Stimulated activated naive B cell treated with anti-CD40 and anti-IgM and Interleukin-4, amounts not matched to agents 10 μg/mL and 1 μg/mL and 100 μg/mL, for 72 hours (primary cell): Measurements from ENCODE around the gene POLR2J.
"Not testable (repeated sequence)": the region's sequence is repeated elsewhere in the genome, so short reads cannot be mapped to it uniquely, and the experiment has no call there.

Experiments
- ATAC-seq, 2 donors: fragments of 150-1000 bp; cut with Tn5 transposase; replicated peaks; 2 replicates each; pipeline ENCODE4 v1.10.0; 2021; ENCODE audit warnings: moderate library complexity in 1 of 2
- DNase-seq: peaks from one replicate; pipeline ENCODE4 v3.0.0; 2021
- H3K27ac Mint-ChIP-seq: one replicate; pipeline ENCODE4 v1.8.0; 2022; ENCODE audit warnings: mild to moderate bottlenecking, mixed read lengths
- H3K27me3 Mint-ChIP-seq, 2 donors: one replicate each; pipeline ENCODE4 v1.8.0; 2022; ENCODE audit warnings: mixed read lengths in 2 of 2
- H3K36me3 Mint-ChIP-seq, 2 donors: one replicate each; pipeline ENCODE4 v1.8.0; 2022; ENCODE audit warnings: mixed read lengths in 2 of 2, mild to moderate bottlenecking in 1 of 2
- H3K4me1 Mint-ChIP-seq, 2 donors: one replicate each; pipeline ENCODE4 v1.8.0; 2022; ENCODE audit warnings: mixed read lengths in 2 of 2, mild to moderate bottlenecking in 1 of 2
- H3K4me3 Mint-ChIP-seq, 2 donors: one replicate each; pipeline ENCODE4 v1.8.0; 2022; ENCODE audit warnings: mild to moderate bottlenecking in 2 of 2, mixed read lengths in 2 of 2, moderate library complexity in 1 of 2
- H3K9me3 Mint-ChIP-seq, 2 donors: one replicate each; pipeline ENCODE4 v1.8.0; 2022; ENCODE audit warnings: mixed read lengths in 2 of 2, mild to moderate bottlenecking in 1 of 2

POLR2J gene

GRCh38 chr7:102463841-102464576 lies 14.7 kb downstream of the POLR2J start:
- peaks cover 33 to 53% of the 10 kb centered on the region in 2 donors for H3K4me1 Mint-ChIP-seq
- peak overlapping the region; percentile 91 for H3K27ac Mint-ChIP-seq
- H3K36me3 Mint-ChIP-seq, result peaks cover 17 to 27% of the 10 kb centered on the region in 2 donors
- H3K9me3 Mint-ChIP-seq, result no peaks in the 10 kb centered on the region
- no peaks in the 10 kb centered on the region for H3K27me3 Mint-ChIP-seq
- ATAC-seq (peak in 1 of 2 donors; percentile 3), DNase-seq (no peak)
- peak overlapping the region; percentile 93 to 94 for H3K4me3 Mint-ChIP-seq

DNA sequence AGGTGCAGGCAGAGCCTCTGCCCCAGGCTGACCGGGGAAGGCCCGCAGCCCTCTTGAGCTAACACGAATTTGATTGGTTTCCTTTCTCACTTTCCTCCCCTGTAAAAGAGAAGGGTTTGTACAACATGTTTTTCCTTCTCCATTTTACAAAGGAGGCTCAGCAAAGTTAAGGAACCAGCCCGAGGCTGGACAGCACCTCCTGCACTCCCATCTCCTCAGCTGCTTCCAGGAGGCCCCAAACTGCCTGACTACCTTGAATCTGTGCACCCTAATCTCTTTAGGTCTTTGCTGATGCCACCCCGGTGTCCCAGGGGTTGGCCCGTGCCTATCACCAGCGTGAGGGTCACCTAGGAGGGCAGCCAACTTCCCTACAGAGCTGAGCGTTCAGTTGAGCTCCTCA lies 18.3 kb downstream of the POLR2J start:
- Mint-ChIP-seq H3K9me3 (no peaks in the 10 kb centered on the region), H3K4me1 (peaks cover 22 to 37% of the 10 kb centered on the region in 2 donors), H3K36me3 (peaks cover 25 to 31% of the 10 kb centered on the region in 2 donors), H3K4me3 (no peak overlapping the region), H3K27me3 (no peaks in the 10 kb centered on the region), H3K27ac (no peak overlapping the region)
- DNase-seq, result no peak
- ATAC-seq, result no peak

GRCh38 chr7:102459221-102459844 lies 19.4 kb downstream of the POLR2J start:
- no peak for ATAC-seq
- Mint-ChIP-seq H3K9me3 (no peaks in the 10 kb centered on the region), H3K36me3 (peaks cover 29 to 38% of the 10 kb centered on the region in 2 donors), H3K4me1 (peaks cover 21 to 29% of the 10 kb centered on the region in 2 donors), H3K27me3 (no peaks in the 10 kb centered on the region), H3K4me3 (no peak overlapping the region), H3K27ac (peak overlapping the region; percentile 20)
- no peak for DNase-seq

- H3K27me3 Mint-ChIP-seq, result no peaks in the 10 kb centered on the region
- H3K4me1 Mint-ChIP-seq, result peaks cover 11 to 16% of the 10 kb centered on the region in 2 donors
Measured at GRCh38 chr7:102457352-102457924, 21.3 kb downstream of the POLR2J start.

DNA sequence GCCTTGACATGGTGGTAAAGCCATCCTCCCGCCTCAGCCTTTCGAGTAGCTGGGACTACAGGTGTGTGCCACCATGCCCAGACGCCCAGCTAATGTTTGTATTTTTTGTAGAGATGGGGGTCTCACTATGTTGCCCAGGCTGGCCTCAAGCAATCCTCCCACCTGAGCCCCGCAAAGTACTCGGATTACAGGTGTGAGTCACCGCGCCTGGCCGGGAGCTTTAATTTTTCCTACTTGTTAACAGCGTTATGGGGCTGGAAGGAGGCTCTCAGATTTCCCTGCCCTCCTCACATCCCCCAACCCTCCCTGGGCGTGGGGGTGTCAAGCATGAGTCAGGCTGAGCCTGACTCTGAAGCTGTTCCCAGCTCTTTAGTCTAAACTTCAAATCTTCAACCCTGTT lies 22.4 kb downstream of the POLR2J start:
- Mint-ChIP-seq H3K9me3 (no peaks in the 10 kb centered on the region), H3K27ac (no peak overlapping the region), H3K36me3 (peaks cover 32 to 33% of the 10 kb centered on the region in 2 donors), H3K27me3 (no peaks in the 10 kb centered on the region), H3K4me1 (peaks cover 7 to 8% of the 10 kb centered on the region in 2 donors), H3K4me3 (no peak overlapping the region)
- no peak for DNase-seq
- ATAC-seq, result peak in 1 of 2 donors; percentile 12

More at GRCh38 chr7:102457352-102457924, 21.3 kb downstream of the POLR2J start:
- Mint-ChIP-seq H3K27ac (no peak overlapping the region), H3K4me3 (no peak overlapping the region), H3K9me3 (no peaks in the 10 kb centered on the region), H3K36me3 (peaks cover 35% of the 10 kb centered on the region in 2 donors)
- ATAC-seq (no peak), DNase-seq (no peak)

- DNase-seq, result no peak
Measured at GRCh38 chr7:102455596-102455995, 23.1 kb downstream of the POLR2J start.

GRCh38 chr7:102454932-102455331 lies 23.8 kb downstream of the POLR2J start:
- H3K27me3 Mint-ChIP-seq, DNase-seq, H3K9me3 Mint-ChIP-seq, H3K4me3 Mint-ChIP-seq, ATAC-seq, H3K4me1 Mint-ChIP-seq: not testable (repeated sequence)
- Mint-ChIP-seq H3K27ac (peak overlapping the region; percentile 0), H3K36me3 (peaks cover 33 to 34% of the 10 kb centered on the region in 2 donors)

More at GRCh38 chr7:102455596-102455995, 23.1 kb downstream of the POLR2J start:
- Mint-ChIP-seq H3K4me1 (peaks cover 4% of the 10 kb centered on the region in 2 donors), H3K27ac (peak overlapping the region; percentile 0), H3K36me3 (peaks cover 30% of the 10 kb centered on the region in 2 donors), H3K27me3 (no peaks in the 10 kb centered on the region), H3K4me3 (no peak overlapping the region), H3K9me3 (no peaks in the 10 kb centered on the region)
- ATAC-seq, result peak; percentile 17 to 26

DNA sequence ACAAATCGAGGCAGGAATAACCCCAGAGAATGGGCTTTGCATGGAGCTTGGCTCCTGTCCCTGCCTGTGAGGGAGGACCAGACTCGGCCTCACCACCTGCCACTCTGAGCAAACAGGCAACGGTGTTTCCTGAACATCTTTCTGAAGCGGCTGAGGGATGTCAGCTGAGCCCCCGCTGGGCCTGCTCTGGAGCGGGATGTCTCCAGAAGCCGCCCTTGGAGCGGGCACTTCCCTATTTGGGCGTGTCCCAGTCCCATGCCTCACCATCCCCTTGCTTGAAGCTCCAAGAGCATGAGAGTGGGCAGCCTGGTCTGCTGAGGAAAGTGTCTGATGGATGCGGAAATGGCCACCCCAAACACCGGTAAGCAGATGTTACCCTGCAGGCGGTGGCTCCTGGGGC lies 24.3 kb downstream of the POLR2J start:
- Mint-ChIP-seq H3K27me3 (no peaks in the 10 kb centered on the region), H3K4me3 (no peak overlapping the region), H3K36me3 (peaks cover 31% of the 10 kb centered on the region in 2 donors), H3K4me1 (peaks cover 5 to 8% of the 10 kb centered on the region in 2 donors), H3K27ac (no peak overlapping the region), H3K9me3 (no peaks in the 10 kb centered on the region)
- no peak for DNase-seq
- no peak for ATAC-seq

DNA sequence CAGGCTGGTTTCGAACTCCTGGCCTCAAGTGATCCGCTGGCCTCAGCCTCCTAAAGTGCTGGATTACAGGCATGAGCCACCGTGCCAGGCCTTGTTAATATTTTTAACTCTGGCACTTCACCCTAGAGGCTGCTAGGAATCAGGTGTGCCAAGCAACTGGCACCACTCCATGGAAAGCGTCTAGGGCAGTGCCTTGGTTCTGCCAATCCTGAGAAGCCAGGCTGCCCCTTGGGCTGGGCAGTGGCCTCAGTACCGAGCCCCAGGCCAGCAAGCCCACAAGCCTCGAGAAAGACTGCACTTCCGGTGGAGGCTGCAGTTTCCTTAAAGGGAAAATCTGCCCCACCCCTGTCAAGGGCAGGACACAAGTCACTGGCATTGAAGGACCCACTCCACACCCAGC lies 25.4 kb downstream of the POLR2J start:
- H3K36me3 Mint-ChIP-seq, result peaks cover 30 to 31% of the 10 kb centered on the region in 2 donors
- H3K27me3 Mint-ChIP-seq, result no peaks in the 10 kb centered on the region
- no peak overlapping the region for H3K27ac Mint-ChIP-seq
- ATAC-seq, result no peak
- peaks cover 7 to 8% of the 10 kb centered on the region in 2 donors for H3K4me1 Mint-ChIP-seq
- H3K4me3 Mint-ChIP-seq, result no peak overlapping the region
- DNase-seq, result no peak
- H3K9me3 Mint-ChIP-seq, result no peaks in the 10 kb centered on the region

DNA sequence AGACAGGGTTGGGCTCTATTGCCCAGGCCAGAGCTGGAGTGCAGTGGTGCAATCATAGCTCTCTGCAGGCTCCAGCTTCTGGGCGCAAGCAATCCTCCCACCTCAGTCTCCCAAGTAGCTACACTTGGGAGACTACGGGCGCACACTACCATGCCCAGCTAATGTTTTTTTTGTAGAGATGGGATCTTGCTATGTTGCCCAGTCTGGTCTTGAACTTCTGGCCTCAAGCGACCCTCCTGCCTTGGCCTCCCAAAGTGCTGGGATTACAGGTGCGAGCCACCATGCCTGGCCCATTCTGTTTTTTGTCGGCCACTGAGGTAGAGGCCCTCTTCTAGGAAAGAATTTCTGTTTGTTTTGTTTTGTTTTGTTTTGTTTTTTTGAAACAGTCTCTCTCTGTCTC lies 26.3 kb downstream of the POLR2J start:
- ATAC-seq, result no peak
- Mint-ChIP-seq H3K27me3 (no peaks in the 10 kb centered on the region), H3K4me3 (no peak overlapping the region), H3K36me3 (peaks cover 29% of the 10 kb centered on the region in 2 donors), H3K4me1 (peaks cover 11% of the 10 kb centered on the region in 2 donors), H3K27ac (peak overlapping the region; percentile 42), H3K9me3 (no peaks in the 10 kb centered on the region)
- DNase-seq, result no peak

DNA sequence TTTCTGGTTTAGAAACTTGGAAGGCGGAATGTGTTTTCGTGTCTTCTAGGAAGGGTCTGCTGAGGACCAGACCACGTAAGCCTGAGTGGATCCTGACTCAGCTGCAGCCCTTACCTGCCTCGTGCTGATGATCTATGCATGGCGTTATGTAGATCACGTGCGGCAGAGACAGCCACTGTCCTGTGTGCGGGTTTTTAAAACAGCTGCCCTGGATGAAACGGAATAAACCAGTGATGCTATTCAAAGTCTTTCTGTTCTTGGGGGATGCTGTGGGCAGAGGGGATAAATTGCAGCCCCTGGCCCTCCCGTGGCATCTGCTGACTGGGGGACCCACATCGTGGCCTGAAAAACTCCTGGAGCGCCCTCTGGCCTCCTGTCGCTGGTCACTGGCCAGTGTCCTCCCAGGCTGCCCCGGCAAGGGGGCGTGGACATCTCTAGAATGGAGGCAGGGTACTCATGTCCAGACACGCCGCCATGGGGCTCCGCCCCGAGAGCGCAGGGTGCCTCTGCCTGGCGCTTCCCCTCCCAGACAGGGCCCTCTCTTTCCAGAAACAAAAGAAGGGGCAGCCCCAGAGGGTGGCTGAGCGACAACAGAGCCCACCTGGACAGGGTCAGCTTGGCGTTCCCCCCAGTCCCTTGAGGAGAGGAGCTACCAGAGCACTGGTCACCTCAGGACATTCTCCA lies 27.2 kb downstream of the POLR2J start:
- no peak overlapping the region for H3K4me3 Mint-ChIP-seq
- peaks cover 16 to 20% of the 10 kb centered on the region in 2 donors for H3K4me1 Mint-ChIP-seq
- H3K36me3 Mint-ChIP-seq, result peaks cover 31 to 35% of the 10 kb centered on the region in 2 donors
- H3K9me3 Mint-ChIP-seq, result no peaks in the 10 kb centered on the region
- H3K27ac Mint-ChIP-seq, result no peak overlapping the region
- DNase-seq (no peak), ATAC-seq (no peak)
- H3K27me3 Mint-ChIP-seq, result no peaks in the 10 kb centered on the region

GRCh38 chr7:102450242-102450641 lies 28.5 kb downstream of the POLR2J start:
- Mint-ChIP-seq H3K4me3 (no peak overlapping the region), H3K4me1 (peaks cover 25 to 32% of the 10 kb centered on the region in 2 donors), H3K9me3 (no peaks in the 10 kb centered on the region), H3K27ac (peak overlapping the region; percentile 78), H3K27me3 (no peaks in the 10 kb centered on the region), H3K36me3 (peaks cover 39 to 44% of the 10 kb centered on the region in 2 donors)
- ATAC-seq, result peak; percentile 78 to 80
- peak; percentile 52 for DNase-seq

DNA sequence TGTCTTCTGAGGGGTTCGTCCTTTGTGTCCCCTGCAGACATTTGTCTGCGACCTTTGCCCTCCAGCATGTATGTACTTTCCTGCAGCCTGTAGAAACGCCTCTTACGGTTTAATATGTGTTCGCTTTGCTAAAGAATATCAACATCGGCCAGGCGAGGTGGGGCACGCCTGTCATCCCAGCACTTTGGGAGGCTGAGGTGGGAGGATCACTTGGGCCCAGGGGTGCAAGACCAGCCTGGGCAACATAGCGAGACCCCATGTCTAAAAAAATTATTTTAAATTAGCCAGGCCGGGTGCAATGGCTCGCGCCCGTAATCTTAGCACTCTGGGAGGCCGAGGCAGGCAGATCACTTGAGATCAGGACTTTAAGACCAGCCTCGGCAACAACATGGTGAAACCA lies 29.6 kb downstream of the POLR2J start:
- H3K36me3 Mint-ChIP-seq, result peaks cover 41% of the 10 kb centered on the region in 2 donors
- no peaks in the 10 kb centered on the region for H3K9me3 Mint-ChIP-seq
- DNase-seq, result no peak
- ATAC-seq, result no peak
- no peak overlapping the region for H3K4me3 Mint-ChIP-seq
- no peaks in the 10 kb centered on the region for H3K27me3 Mint-ChIP-seq
- H3K27ac Mint-ChIP-seq, result no peak overlapping the region
- H3K4me1 Mint-ChIP-seq, result peaks cover 27 to 39% of the 10 kb centered on the region in 2 donors

- H3K4me3 Mint-ChIP-seq, result no peak overlapping the region
- H3K9me3 Mint-ChIP-seq, result no peaks in the 10 kb centered on the region
- DNase-seq (no peak), ATAC-seq (no peak)
- peaks cover 45 to 53% of the 10 kb centered on the region in 2 donors for H3K36me3 Mint-ChIP-seq
- peaks cover 33 to 52% of the 10 kb centered on the region in 2 donors for H3K4me1 Mint-ChIP-seq
- peak overlapping the region; percentile 97 for H3K27ac Mint-ChIP-seq
- no peaks in the 10 kb centered on the region for H3K27me3 Mint-ChIP-seq
Measured at GRCh38 chr7:102447311-102447710, 31.4 kb downstream of the POLR2J start.
